SK-N-SH (cell line): ENCODE measurements around the gene CCR3.

Experiments
- EP300 ChIP-seq, 2 experiments: IDR thresholded peaks; 2 replicates each; pipeline versions ENCODE4 v1.4.0 to v1.6.1; 2012; ENCODE audit warnings: borderline replicate concordance in 1 of 2, low read depth in 1 of 2, low read length in 1 of 2
- FOXM1 ChIP-seq: IDR thresholded peaks from 2 replicates; pipeline ENCODE4 v1.4.0; 2012; ENCODE audit warnings: low read depth, mild to moderate bottlenecking
- GABPA ChIP-seq: IDR thresholded peaks from 2 replicates; pipeline ENCODE4 v1.4.0; 2012; ENCODE audit warnings: low read depth, mild to moderate bottlenecking
- NRF1 ChIP-seq: IDR thresholded peaks from 2 replicates; pipeline ENCODE4 v1.6.1; 2012; ENCODE audit warnings: low read depth, mild to moderate bottlenecking, low read length
- POLR2AphosphoS5 ChIP-seq: IDR thresholded peaks from 2 replicates; pipeline ENCODE4 v1.6.1; 2012; ENCODE audit warnings: low read depth, low read length
- RCOR1 ChIP-seq: fragments of 150-350 bp; IDR thresholded peaks from 2 replicates; pipeline ENCODE4 v1.6.1; 2017; ENCODE audit warnings: antibody characterized with exemption, low read length
- REST ChIP-seq: IDR thresholded peaks from 2 replicates; pipeline ENCODE4 v1.6.1; 2012; ENCODE audit warnings: mild to moderate bottlenecking, low read depth, low read length, moderate library complexity
- TF ChIP-seq, protein P1 (sequence below): IDR thresholded peaks from 2 replicates; pipeline ENCODE4 v1.4.0; 2012; ENCODE audit warnings: low read depth
- TF ChIP-seq, protein P2 (sequence below): fragments of 150-350 bp; IDR thresholded peaks from 2 replicates; pipeline ENCODE4 v1.6.1; 2017; ENCODE audit warnings: antibody characterized with exemption, low read length, low read depth, borderline replicate concordance
- TF ChIP-seq, protein P3 (sequence below): fragments of 200-600 bp; sonication (generic); IDR thresholded peaks from 2 replicates; pipeline ENCODE4 v1.6.1; 2017; ENCODE audit warnings: antibody characterized with exemption, mild to moderate bottlenecking, moderate library complexity
- TF ChIP-seq, protein P4 (sequence below): IDR thresholded peaks from 2 replicates; pipeline ENCODE4; 2012

DNA sequence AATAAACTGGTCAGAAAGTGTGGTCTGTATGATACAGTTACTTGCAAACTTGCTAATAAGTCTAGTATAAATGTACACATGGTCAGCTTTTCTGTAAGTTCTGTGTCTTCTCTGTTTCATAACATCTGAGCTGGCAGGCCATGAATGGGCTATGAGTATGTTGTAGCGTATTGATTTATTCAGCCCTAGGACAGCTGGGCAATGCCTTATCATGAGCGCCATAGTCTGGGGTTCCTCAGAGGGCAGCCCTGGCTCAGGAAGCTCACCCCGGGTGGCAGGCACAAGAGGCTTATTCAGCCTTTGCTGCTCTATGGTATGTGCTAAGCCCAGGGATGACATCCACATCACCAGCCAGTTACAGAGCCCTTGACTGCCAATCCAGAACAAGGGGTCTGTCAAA lies 61.0 kb downstream of the CCR3 start:
- TF ChIP-seq, protein P1, sequence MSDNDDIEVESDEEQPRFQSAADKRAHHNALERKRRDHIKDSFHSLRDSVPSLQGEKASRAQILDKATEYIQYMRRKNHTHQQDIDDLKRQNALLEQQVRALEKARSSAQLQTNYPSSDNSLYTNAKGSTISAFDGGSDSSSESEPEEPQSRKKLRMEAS = no peak
- TF ChIP-seq, protein P2, sequence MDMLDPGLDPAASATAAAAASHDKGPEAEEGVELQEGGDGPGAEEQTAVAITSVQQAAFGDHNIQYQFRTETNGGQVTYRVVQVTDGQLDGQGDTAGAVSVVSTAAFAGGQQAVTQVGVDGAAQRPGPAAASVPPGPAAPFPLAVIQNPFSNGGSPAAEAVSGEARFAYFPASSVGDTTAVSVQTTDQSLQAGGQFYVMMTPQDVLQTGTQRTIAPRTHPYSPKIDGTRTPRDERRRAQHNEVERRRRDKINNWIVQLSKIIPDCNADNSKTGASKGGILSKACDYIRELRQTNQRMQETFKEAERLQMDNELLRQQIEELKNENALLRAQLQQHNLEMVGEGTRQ = no peak
- TF ChIP-seq REST (no peak), NRF1 (no peak), POLR2AphosphoS5 (no peak), FOXM1 (no peak), EP300 (IDR thresholded peaks at IDR 0.05; ENCODE audit: borderline replicate concordance in 1 of 2, low read depth in 1 of 2, low read length in 1 of 2) (no peak), GABPA (no peak), RCOR1 (no peak)
- TF ChIP-seq, protein P3, sequence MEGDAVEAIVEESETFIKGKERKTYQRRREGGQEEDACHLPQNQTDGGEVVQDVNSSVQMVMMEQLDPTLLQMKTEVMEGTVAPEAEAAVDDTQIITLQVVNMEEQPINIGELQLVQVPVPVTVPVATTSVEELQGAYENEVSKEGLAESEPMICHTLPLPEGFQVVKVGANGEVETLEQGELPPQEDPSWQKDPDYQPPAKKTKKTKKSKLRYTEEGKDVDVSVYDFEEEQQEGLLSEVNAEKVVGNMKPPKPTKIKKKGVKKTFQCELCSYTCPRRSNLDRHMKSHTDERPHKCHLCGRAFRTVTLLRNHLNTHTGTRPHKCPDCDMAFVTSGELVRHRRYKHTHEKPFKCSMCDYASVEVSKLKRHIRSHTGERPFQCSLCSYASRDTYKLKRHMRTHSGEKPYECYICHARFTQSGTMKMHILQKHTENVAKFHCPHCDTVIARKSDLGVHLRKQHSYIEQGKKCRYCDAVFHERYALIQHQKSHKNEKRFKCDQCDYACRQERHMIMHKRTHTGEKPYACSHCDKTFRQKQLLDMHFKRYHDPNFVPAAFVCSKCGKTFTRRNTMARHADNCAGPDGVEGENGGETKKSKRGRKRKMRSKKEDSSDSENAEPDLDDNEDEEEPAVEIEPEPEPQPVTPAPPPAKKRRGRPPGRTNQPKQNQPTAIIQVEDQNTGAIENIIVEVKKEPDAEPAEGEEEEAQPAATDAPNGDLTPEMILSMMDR = no peak
- TF ChIP-seq, protein P4, sequence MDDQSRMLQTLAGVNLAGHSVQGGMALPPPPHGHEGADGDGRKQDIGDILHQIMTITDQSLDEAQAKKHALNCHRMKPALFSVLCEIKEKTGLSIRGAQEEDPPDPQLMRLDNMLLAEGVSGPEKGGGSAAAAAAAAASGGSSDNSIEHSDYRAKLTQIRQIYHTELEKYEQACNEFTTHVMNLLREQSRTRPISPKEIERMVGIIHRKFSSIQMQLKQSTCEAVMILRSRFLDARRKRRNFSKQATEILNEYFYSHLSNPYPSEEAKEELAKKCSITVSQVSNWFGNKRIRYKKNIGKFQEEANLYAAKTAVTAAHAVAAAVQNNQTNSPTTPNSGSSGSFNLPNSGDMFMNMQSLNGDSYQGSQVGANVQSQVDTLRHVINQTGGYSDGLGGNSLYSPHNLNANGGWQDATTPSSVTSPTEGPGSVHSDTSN = no peak
